HL-60 (cell line): Measurements from ENCODE around the gene SMYD2.

Experiments used
- POLR2AphosphoS5 ChIP-seq: IDR thresholded peaks from 2 replicates; pipeline ENCODE4 v1.6.1; 2012; ENCODE audit warnings: low read depth
- TF ChIP-seq, protein P1 (sequence below): IDR thresholded peaks from one replicate; pipeline ENCODE4 v1.5.1; 2011; ENCODE audit warnings: low read length, control low read depth, inconsistent platforms; ENCODE audit not compliant: insufficient read depth

DNA sequence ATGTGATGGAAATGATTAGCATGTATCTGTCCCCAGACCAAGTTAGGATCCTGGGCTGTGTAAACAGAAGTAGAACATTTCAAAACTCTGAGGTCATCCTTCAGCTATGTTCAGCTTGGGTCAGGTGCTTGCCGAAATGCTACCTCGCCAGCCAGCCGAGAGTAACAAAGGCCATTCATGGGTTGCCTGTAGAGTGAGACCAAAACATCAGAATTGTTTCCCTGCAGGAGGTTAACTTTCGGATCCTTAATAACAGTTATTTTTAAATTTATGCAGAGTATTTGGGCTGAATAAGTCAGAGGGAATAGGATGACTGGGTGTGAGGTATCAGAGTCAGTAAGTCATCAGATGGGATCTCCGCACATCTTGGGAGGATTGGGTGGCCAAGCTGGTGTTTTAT lies 35.6 kb downstream of the SMYD2 start:
- TF ChIP-seq, protein P1, sequence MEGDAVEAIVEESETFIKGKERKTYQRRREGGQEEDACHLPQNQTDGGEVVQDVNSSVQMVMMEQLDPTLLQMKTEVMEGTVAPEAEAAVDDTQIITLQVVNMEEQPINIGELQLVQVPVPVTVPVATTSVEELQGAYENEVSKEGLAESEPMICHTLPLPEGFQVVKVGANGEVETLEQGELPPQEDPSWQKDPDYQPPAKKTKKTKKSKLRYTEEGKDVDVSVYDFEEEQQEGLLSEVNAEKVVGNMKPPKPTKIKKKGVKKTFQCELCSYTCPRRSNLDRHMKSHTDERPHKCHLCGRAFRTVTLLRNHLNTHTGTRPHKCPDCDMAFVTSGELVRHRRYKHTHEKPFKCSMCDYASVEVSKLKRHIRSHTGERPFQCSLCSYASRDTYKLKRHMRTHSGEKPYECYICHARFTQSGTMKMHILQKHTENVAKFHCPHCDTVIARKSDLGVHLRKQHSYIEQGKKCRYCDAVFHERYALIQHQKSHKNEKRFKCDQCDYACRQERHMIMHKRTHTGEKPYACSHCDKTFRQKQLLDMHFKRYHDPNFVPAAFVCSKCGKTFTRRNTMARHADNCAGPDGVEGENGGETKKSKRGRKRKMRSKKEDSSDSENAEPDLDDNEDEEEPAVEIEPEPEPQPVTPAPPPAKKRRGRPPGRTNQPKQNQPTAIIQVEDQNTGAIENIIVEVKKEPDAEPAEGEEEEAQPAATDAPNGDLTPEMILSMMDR = no peak
- no peak for TF ChIP-seq POLR2AphosphoS5
